NCI-H187 treated with DMSO at 0.1 percent for 48 hours (cell line): ENCODE measurements around the gene SHTN1.

Experiments used
- DNase-seq: peaks from one replicate; lab custom pipeline; 2025; lab: John Stamatoyannopoulos, UW

SHTN1 gene

GRCh38 chr10:116985611-116986010 is 19.4 kb downstream of the SHTN1 start:
- no peak for DNase-seq

DNA sequence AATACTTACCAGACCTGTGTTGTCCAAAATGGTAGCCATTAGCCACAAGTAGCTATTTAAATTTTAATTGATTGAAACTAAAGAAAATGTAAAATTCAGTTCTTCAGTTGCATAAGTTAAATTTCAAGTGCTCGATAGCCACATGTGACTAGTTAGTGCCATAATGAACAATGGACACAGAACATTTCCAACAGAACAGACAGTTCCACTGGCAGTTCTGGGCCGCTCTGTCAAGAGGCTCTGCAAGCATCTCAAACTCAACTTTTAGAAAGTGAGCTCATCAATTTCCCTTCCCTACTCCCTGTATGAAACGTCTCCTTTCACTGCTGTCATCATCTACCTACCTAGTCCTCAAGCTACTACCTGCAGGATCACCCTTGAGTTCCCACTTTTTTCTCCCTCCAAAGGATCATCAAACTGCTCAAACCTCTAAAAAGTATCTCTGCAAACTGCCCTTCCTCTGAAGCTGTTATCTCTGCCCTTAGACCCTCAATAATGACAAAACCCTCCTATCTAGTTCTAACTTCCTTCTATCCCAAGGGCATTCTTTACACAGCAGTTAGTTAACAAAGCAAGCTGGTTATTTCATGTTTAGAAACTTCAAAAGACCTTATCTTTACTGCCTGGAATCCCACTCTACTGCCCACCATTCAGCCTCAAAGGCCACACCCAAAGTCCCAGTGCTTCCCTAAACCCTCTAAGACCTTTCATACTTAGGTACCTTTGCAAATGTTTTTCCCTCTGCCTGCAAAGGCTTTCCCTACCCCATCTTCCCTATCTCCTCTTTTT is 20.6 kb downstream of the SHTN1 start:
- DNase-seq, result no peak

DNA sequence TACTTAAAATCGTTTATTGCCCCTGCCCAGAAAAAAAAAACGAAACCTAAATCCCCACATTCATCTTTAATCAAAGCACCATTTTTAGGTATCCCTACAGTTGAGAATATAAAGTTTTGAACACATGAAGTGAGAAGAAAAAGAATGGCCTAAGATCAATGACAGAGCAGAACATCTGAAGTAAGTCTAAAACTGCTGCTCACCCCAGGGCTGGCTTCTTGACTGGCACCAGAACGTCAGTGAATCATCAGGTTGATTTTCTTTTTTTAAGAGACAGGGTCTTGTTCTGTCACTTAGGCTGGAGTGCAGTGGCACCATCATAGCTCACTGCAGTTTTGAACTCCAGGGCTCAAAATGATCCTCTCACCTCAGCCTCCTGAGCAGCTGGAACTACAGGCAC is 24.9 kb downstream of the SHTN1 start:
- DNase-seq, result no peak

DNA sequence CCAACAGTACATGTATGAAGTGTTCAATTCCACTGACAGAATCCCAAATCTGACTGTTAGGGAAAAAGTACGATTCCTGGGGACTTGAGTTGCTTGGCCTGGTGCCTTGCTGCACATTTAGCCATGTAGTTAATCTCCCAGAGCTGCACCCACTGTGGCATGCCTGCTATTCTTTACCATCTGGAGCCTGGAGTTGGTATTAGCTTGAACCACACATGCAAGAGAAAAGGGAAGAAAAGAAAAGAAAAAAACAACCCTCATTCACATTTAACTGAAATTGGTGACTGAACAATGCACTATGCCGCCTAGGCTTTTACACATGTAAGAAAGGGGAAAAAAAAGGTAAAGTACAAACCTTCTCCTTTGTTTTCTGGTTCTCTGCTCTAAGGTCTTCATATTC is 26.1 kb downstream of the SHTN1 start:
- no peak for DNase-seq

DNA sequence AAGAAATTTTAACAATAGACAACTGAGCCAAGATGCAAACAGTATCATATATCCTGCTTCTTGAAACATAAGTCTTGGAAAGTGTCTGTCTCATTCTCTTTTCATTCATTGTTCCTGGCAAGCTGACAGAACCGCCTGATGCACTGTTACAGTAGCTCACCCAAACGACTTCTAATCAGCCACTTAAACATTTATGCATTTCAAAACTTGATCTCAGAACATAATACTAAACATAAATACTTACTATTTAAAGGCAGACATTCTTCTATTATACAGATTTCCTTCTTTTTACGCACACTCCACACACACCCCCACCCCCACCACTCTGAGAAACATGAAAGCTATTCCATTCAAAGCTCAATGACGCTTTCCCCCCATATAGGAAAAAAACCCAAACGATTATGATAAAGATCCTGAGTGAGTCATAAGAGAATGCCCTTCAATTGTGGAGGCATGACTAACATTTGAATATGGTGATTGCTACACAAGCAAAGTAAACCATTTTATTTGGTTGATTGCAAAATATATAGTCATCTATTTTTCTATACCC is 30.5 kb downstream of the SHTN1 start:
- DNase-seq, result no peak

DNA sequence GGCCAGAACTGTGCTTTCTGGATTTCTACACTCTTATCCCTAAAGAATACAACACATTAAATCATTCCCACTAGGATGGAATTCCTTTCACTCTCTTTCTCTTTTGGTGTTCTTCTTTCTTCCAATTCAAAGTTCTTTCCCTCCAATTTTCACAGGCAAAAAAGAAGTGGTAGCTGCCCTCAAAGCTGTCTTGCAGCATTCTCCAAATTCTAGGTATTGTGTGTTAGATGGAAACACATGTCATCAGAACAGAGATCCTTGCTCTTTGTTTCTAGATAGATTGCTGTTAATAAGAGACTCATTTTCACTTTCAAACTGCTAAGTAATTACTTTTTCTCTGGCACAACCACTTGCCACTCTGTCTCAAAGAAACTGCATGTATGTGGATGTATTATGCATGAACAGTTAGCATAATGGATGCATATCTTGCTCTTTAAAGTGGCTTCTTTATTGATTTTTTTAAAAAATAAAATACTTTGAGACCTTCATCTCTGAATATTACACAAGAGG is 31.0 kb downstream of the SHTN1 start:
- DNase-seq, result no peak

- no peak for DNase-seq
These were observed 31.5 kb downstream of the SHTN1 start for GRCh38 chr10:116973371-116973905.

DNA sequence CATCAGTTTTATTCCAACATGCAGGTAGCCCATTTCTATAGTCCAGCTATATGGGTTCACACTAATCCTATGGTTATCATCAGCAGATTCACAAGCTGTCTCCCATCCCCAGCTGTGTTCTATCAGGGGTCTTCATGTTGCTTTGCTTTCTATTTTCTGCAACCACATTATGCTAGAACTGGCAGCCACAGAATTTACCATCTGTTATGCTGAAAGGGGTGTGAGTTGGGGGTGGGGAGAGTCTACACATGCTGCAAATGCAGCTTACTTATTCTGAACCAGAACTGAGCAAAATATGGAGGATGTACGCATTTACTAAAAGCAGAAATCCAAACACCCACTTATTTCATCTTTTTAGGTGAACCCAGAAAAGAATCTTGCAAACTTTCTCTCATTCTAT is 32.9 kb downstream of the SHTN1 start:
- DNase-seq, result no peak

DNA sequence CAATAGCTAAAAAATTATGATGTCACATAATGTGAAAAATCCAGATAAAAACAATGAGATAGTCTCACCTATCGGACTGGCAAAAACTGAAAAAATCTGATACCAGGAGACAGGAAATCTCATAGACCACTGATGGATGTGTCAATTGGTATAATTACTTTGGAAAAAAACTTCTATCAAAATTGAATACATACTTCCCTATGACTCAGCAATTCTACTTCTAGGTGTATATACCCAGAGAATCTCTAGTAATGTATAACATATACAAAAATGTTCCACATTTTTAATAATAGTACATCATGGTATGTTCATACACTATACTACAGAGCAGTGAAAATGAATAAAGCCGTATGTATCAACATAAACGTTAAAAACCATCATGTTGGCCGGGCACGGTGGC is 34.9 kb downstream of the SHTN1 start:
- no peak for DNase-seq

DNA sequence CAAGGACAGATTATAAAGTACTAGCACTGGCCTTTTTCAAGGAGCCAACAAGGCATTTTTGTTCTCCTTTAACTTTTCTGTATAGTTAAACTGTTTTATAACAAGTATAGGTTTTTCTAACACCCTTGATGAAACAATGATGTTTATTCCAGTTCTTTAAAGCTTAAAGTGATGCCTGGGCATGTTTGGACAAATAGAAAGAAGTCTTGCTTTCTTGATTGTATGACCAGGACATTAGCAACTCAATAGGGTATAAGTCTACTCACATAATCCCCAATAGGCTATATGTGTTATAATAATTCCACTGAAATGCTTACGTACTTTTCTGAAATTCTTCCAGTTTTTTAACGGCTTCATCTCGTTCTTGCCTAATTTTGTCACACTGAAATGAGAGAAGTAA is 36.7 kb downstream of the SHTN1 start:
- no peak for DNase-seq

DNA sequence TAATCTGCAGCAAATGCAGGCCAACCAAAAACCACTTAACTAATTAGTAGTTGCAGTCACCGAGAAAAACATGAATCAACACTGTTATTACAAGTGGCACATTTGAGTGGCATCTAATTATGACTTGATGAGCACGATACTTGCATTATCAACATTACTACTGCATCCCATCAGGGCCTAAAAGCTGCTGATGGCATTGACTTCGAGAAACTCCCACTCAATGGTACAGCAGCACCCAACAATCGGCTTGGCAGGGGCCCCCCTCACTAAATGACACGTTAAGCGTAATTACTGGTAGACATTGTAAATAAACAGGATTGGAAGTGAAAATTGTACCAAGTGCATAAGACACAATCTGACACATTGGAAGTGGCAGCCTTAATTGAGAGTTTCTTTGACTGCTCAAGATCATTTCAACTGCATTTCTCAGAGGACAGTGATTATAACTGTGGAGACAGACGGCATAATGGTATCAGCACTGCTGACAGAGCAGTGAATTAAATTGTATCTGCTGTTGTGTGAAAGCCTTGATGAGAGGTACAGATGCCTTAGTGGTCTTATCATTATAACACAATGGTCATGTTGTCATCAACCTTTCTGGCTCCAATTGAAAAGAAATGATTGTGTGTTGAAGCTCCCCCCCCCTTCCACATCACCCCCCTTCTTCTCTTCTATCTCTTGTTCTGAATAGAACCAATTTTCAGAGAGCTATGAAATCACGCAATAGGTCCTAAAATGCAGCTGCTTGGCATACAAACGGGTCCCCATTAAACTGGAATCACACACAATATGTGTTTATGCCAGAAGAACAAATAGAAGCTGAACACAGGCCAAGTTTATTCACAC is 43.4 kb downstream of the SHTN1 start:
- no peak for DNase-seq

DNA sequence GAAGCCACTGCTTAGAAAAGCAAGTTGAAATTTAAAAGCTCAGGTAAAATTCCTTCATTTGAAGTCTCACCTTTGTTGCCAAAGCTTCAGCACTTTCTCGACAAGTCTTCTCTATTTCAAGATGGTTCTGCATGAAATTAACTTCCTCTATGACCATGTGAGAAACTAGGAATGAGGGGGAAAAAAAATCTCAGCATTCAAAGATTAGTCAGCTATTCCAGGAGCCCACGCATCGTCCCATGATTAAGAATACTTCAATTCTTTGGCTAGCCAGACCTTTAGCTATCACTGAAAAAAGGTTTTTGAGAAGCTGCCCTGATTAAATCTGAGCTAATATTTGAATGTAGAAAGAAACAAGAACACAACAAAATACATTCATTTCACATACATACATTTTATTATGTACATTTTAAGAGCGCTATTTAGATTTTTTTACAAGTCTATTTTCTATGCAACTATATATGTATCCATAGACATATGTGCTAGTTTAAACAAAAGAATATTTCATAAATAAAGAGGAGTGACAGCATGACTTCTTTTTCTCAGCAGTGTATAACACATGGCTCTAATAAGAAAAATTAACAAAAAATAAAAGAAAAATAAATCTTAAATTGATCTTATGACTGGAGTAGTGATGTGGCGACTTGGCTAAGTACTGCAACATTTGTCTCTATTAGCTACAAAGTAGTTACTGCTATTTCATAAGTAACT is 44.8 kb downstream of the SHTN1 start:
- DNase-seq, result no peak

DNA sequence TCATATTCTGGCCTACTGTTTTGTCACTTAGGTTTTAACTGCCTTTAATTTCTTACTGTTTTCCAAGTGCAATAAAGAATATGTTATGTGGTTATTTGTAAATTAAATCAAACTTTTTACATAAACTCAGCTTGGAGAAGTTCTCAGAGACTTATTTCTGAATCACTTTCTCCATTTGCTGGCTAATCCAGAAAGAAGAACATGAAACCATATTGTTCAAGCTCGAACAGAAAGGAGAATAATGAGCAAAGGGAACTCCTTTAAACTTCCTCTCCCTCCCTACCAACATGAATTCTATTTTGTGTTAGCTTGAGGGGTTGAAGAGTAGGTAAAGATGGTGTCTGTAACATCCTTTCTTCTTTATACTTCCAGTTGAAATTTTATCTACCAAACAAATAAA is 52.3 kb downstream of the SHTN1 start:
- no peak for DNase-seq

GRCh38 chr10:116948530-116948870 is 56.5 kb downstream of the SHTN1 start:
- DNase-seq, result no peak

GRCh38 chr10:116947841-116948529 is 57.0 kb downstream of the SHTN1 start:
- no peak for DNase-seq

GRCh38 chr10:116944911-116945310 is 60.1 kb downstream of the SHTN1 start:
- no peak for DNase-seq

DNA sequence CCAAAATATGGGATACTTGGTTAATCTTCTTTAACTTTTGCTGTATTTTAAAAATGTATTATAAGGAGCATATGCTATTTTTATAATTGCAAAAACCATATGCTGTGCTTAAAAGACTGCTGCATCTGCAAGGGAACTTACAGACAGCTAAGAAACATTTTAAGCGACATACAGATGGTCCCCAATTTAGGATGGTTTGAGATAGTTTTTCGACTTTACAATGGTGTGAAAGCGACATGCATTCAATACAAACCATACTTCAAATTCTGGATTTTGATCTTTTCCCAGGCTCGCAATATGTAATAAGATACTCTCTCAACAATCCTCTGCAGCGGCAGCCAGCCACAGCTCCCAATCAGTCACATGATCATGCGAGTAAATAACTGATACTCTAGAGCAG is 73.2 kb downstream of the SHTN1 start:
- DNase-seq, result no peak

GRCh38 chr10:116926426-116926825 is 78.6 kb downstream of the SHTN1 start:
- no peak for DNase-seq

DNA sequence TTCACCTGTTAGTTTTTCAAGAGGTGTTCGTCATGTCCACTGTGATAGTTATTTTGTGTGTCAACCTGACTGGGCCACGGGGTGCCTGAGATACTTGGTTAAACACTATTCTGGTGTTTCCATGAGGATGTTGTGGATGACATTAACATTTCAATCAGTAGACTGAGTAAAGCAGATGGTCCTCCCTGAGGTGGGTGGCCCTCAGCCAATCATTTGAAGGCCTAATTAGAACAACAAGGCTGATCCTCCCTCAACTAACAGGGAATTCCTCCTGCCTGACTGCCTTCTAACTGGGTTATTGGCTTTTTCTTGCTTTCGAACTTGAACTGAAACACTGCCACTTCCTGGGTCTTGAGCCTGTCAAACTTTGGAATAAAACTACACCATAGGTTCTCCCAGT is 79.9 kb downstream of the SHTN1 start:
- no peak for DNase-seq

DNA sequence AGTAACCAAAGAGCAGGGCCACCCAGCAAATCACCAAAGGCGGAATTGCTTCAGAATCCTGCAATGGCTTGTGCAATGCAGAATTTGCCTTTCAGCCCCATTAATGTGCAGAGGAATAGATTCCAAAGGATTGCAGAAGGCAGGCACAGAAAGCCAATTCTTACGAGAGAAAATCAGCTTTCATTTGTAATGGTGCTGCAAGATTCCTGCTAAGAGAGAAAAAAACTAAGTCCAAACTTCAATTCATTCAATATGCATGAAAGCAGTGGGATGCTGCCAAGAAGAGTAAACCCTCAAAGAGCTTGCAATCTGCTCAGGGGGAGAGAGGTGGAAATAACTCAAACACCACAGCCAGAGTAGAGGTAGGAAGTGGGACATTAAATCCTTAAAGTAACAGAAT is 85.3 kb downstream of the SHTN1 start:
- no peak for DNase-seq

GRCh38 chr10:116919164-116919563 is 85.8 kb downstream of the SHTN1 start:
- no peak for DNase-seq

DNA sequence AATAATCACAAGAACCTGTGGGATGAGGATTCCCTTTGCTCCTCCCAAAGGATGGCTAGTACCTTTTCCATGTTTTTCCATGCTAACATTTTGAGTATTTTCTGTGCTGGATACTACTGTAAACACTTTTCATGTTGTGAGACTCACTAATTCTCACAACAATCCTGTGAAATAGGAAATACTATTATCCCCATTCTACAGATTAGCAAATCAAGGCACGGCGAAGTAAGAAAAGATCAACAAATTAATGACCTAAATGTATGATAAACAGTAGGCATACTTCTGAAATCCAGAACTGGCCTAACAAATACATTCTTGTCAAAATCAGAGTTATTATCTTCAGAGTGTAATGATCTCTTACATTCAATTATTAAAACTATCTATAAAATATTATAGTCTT is 86.4 kb downstream of the SHTN1 start:
- no peak for DNase-seq
